ENCODE measurements around the gene KCNJ8. TPM values are rescaled to one million over a fixed set of nuclear protein-coding genes. Genes with fewer than 3 reads are reported as not detected.

KCNJ8 gene
- total RNA-seq, 4 donors from 2014 or later = 11.6 to 24.1 (median 17.7) TPM

DNA sequence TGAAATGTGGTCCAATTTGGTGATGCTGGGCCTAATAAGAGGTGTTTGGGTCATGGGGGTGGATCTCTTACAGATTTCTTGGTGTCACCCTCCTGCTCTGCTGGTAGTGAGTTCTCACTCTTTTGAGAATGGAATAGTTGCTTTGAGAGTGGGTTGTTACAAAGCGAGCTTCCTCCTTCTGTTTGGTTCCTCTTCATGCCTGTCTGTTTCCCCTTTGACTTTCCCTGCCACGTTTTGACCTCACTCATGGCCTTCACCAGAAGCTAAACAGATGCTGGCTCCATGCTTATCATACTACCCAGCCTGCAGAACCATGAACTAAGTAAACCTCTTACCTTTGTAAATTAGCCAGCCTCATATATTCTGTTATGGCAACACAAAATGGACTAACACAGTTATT, 59.1 kb downstream of the KCNJ8 start:
- Histone ChIP-seq H3K36me3 (no peaks in the 10 kb centered on the region), H3K27ac (no peak overlapping the region), H3K9me3 (no peaks in the 10 kb centered on the region), H3K4me3 (replicated peaks in 1 of 3) (no peak overlapping the region), H3K4me1 (no peaks in the 10 kb centered on the region), H3K27me3 (no peaks in the 10 kb centered on the region)
- TF ChIP-seq POLR2A (IDR thresholded peaks at IDR 0.05) (no peak), CTCF (IDR thresholded peaks at IDR 0.05) (no peak)
- WGBS, 2 donors = 65 to 70% methylated on average over 2 of the region's 2 CpGs
- intact Hi-C loops (cut with DNase I) = no loop called here
- DNase-seq = no peak

Other genes with a start within 250 kb of the KCNJ8 start
- gene SPX, start 248.4 kb downstream of the KCNJ8 start, total RNA-seq = 10 to 100 TPM; 18.0 to 48.2 (median 40.4) TPM
- not detected for gene GYS2, start 169.9 kb downstream of the KCNJ8 start, total RNA-seq
- 100 to 1,000 TPM; 338 to 531 (median 407) TPM for gene LDHB, start 116.9 kb downstream of the KCNJ8 start, total RNA-seq
- gene ABCC9, start 166.7 kb upstream of the KCNJ8 start, total RNA-seq = 10 to 100 TPM; 10.5 to 46.8 (median 26.0) TPM

Measured in thyroid gland (tissue), 4 donors.